H54 (cell line): ENCODE results near the gene ICE1.

Experiments used
- DNase-seq: peaks from one replicate; pipeline ENCODE4 v3.0.0; 2011; ENCODE audit warnings: low spot score, mixed read lengths; ENCODE audit not compliant: insufficient read length
- FAIRE-seq: peaks from 3 replicates; lab custom pipeline; 2011; peaks lifted over from hg19 to GRCh38; lab: Jason Lieb, UNC
- POLR2A ChIP-seq: IDR thresholded peaks from 2 replicates; pipeline ENCODE4 v1.6.1; 2011; ENCODE audit warnings: low read depth, mild to moderate bottlenecking, low read length

ICE1 gene

GRCh38 chr5:5421961-5422818 lies at the start of gene ICE1:
Gene ICE1, plus strand, starts transcription at chr5:5422677. Its CDS starts 239 bp downstream, at chr5:5422916.
- FAIRE-seq (peak; percentile 92), DNase-seq (peak; percentile 92)
- TF ChIP-seq POLR2A: peak; percentile 92

GRCh38 chr5:5372930-5373329 lies 49.5 kb upstream of the ICE1 start:
- FAIRE-seq: no peak
- no peak for TF ChIP-seq POLR2A
- no peak for DNase-seq

- FAIRE-seq (no peak), DNase-seq (no peak)
- TF ChIP-seq POLR2A: no peak
Observed at GRCh38 chr5:5373351-5373989, 49.0 kb upstream of the ICE1 start.

GRCh38 chr5:5374009-5374715 lies 48.3 kb upstream of the ICE1 start:
- peak; percentile 80 for FAIRE-seq
- DNase-seq: peak; percentile 63
- TF ChIP-seq POLR2A: no peak

- no peak for FAIRE-seq
- no peak for DNase-seq
- no peak for TF ChIP-seq POLR2A
Observed at GRCh38 chr5:5377780-5378179, 44.7 kb upstream of the ICE1 start.

- FAIRE-seq (no peak), DNase-seq (no peak)
- no peak for TF ChIP-seq POLR2A
Observed at GRCh38 chr5:5378531-5378930, 43.9 kb upstream of the ICE1 start.

GRCh38 chr5:5380298-5380697 lies 42.2 kb upstream of the ICE1 start:
- no peak for TF ChIP-seq POLR2A

GRCh38 chr5:5381310-5381913 lies 41.1 kb upstream of the ICE1 start:
- no peak for FAIRE-seq
- DNase-seq: no peak

More at GRCh38 chr5:5380298-5380697, 42.2 kb upstream of the ICE1 start:
- FAIRE-seq: no peak
- no peak for DNase-seq

GRCh38 chr5:5383461-5383860 lies 39.0 kb upstream of the ICE1 start:
- no peak for TF ChIP-seq POLR2A
- FAIRE-seq (no peak), DNase-seq (no peak)

More at GRCh38 chr5:5381310-5381913, 41.1 kb upstream of the ICE1 start:
- no peak for TF ChIP-seq POLR2A

- TF ChIP-seq POLR2A: no peak
Observed at GRCh38 chr5:5384660-5385330, 37.7 kb upstream of the ICE1 start.

GRCh38 chr5:5385331-5385662 lies 37.2 kb upstream of the ICE1 start:
- DNase-seq (no peak), FAIRE-seq (no peak)
- TF ChIP-seq POLR2A: no peak

More at GRCh38 chr5:5384660-5385330, 37.7 kb upstream of the ICE1 start:
- DNase-seq (no peak), FAIRE-seq (no peak)

GRCh38 chr5:5386329-5386728 lies 36.1 kb upstream of the ICE1 start:
- TF ChIP-seq POLR2A: no peak
- DNase-seq (no peak), FAIRE-seq (no peak)

- no peak for TF ChIP-seq POLR2A
- peak; percentile 56 for DNase-seq
- FAIRE-seq: peak; percentile 68
Observed at GRCh38 chr5:5387192-5387591, 35.3 kb upstream of the ICE1 start.
